HTR-8/SVneo (cell line): ENCODE measurements around the gene LTBR.

Experiments
- DNase-seq: peaks from one replicate; pipeline ENCODE4 v3.0.0; 2011; ENCODE audit warnings: low spot score, mixed read lengths; ENCODE audit not compliant: insufficient read length
- FAIRE-seq: peaks from 2 replicates; lab custom pipeline; 2011; peaks lifted over from hg19 to GRCh38; lab: Jason Lieb, UNC

Gene LTBR

GRCh38 chr12:6378709-6379472, 5.1 kb upstream of the LTBR start:
- no peak for FAIRE-seq
- no peak for DNase-seq

- no peak for FAIRE-seq
These were observed 3.5 kb upstream of the LTBR start for GRCh38 chr12:6380141-6381121.

GRCh38 chr12:6382371-6382770, 1.6 kb upstream of the LTBR start:
- FAIRE-seq, result no peak
- no peak for DNase-seq

More at GRCh38 chr12:6380141-6381121, 3.5 kb upstream of the LTBR start:
- no peak for DNase-seq

GRCh38 chr12:6382982-6383381, 980 bp upstream of the LTBR start:
- FAIRE-seq, result peak; percentile 86

GRCh38 chr12:6384499-6385436, 806 bp downstream of the LTBR start:
- FAIRE-seq, result peak; percentile 54

More at GRCh38 chr12:6382982-6383381, 980 bp upstream of the LTBR start:
- DNase-seq, result no peak

GRCh38 chr12:6386038-6386437, 2.1 kb downstream of the LTBR start:
- DNase-seq, result no peak
- no peak for FAIRE-seq

More at GRCh38 chr12:6384499-6385436, 806 bp downstream of the LTBR start:
- DNase-seq, result no peak

- no peak for DNase-seq
- FAIRE-seq, result no peak
These were observed 2.5 kb downstream of the LTBR start for GRCh38 chr12:6386491-6386890.

GRCh38 chr12:6387541-6387940, 3.6 kb downstream of the LTBR start:
- no peak for DNase-seq
- no peak for FAIRE-seq

GRCh38 chr12:6390084-6390799, 6.3 kb downstream of the LTBR start:
- no peak for DNase-seq
- no peak for FAIRE-seq

GRCh38 chr12:6391013-6391412, 7.1 kb downstream of the LTBR start:
- no peak for FAIRE-seq
- DNase-seq, result no peak

- DNase-seq (no peak), FAIRE-seq (no peak)
These were observed 8.5 kb downstream of the LTBR start for GRCh38 chr12:6392504-6392903.

GRCh38 chr12:6393109-6393508, 9.1 kb downstream of the LTBR start:
- no peak for FAIRE-seq
- no peak for DNase-seq

- no peak for DNase-seq
- no peak for FAIRE-seq
These were observed 10.4 kb downstream of the LTBR start for GRCh38 chr12:6394398-6394797.

- no peak for FAIRE-seq
- DNase-seq, result no peak
These were observed 12.1 kb downstream of the LTBR start for GRCh38 chr12:6396031-6396430.

- FAIRE-seq (no peak), DNase-seq (no peak)
These were observed 16.1 kb downstream of the LTBR start for GRCh38 chr12:6399884-6400644.

- FAIRE-seq (no peak), DNase-seq (no peak)
These were observed 20.4 kb downstream of the LTBR start for GRCh38 chr12:6404390-6404789.

GRCh38 chr12:6405963-6406362, 22.0 kb downstream of the LTBR start:
- FAIRE-seq (peak; percentile 46), DNase-seq (no peak)

- no peak for DNase-seq
- FAIRE-seq, result peak; percentile 57
These were observed 23.4 kb downstream of the LTBR start for GRCh38 chr12:6407236-6407954.
